GDM1 (cell line): ENCODE results near the gene C1orf94.

Experiments
- DNase-seq: peaks from one replicate; lab custom pipeline; 2025; lab: John Stamatoyannopoulos, UW

Gene C1orf94

DNA sequence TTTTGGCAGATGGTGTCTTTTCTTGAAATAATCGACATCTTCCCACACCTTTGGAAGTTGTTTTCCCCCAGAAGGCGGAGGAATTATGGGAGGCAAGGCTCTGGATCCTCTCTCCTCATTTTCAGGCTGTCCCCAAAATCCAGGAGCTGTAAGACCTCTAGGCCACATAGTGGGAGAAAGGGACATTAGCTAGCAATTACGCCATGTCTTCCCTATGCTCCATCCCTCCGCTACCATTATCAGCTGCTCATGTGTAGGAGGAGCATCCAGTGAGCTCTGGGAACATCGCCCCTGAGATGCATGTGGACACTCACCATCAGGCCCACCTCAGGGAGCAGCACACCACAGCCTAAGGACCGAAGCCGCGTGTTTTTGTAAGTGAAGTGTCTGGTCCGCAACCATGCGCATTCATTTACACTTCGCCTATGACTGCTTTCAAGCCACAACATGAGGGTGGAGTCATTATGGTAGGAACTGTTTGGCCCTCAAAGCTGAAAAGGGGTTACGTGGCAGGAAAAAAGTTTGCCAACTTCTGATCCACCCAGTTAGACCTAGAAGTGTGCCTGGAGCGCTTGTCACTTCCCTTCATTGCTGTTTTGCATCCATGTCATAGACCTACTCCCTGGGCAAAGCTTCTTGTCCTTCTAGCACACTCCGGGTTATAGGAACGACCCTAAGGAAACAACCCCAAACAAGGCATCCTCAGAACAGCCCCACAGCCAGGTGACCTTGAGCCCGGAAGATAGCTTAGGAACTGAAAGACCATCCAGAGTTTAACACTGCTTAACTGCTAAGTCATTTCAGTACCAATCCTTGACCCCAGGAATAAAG, 85.5 kb downstream of the C1orf94 start:
- no peak for DNase-seq

DNA sequence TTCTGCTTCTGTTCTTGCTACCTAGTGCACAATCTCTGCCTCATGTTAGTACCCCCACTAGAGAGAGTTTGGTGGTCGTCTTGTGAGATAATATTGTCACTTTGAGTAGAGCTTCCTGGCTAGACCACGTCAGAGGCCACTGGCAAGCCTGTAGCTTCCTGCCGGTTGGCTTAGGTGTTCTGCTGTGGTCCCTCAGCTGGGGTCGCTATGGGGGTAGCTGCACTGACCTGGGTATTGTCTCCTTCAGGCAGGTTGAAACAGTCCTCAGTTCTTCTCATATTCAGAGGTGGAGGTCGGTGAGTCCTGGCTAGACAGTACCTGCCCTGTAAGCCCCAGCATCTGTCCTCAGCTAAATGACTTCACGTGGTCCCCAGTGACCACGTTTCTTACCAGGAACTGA, 86.2 kb downstream of the C1orf94 start:
- DNase-seq = no peak

GRCh38 chr1:34263406-34263805, 86.7 kb downstream of the C1orf94 start:
- no peak for DNase-seq

- no peak for DNase-seq
Measured at GRCh38 chr1:34265396-34265795, 88.7 kb downstream of the C1orf94 start.

GRCh38 chr1:34266127-34266951, 89.6 kb downstream of the C1orf94 start:
- DNase-seq = no peak

DNA sequence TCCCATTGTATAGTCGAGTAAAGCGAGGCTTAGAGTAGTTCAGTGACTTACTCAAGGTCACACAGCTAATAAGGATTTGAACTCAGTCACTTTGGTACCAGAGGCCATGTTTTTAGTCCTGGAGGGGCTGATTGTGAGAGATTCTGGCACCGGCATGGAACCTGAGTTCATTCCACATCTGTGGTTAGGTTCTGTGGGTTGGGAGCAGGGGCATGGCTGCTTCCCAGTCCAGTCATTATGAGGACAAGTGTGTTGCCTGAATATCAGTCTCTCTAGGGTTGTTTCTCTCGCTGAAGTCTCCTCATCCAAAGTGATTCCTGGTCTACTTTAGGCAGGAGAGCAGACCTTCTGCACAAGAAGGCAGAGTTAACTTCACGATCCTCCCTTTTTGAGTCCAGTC, 90.6 kb downstream of the C1orf94 start:
- DNase-seq = no peak

GRCh38 chr1:34268311-34268954, 91.7 kb downstream of the C1orf94 start:
- no peak for DNase-seq
